NCI-H1417 (cell line): Measurements from ENCODE around the gene ALS2.
"Not testable (repeated sequence)": the region's sequence is repeated elsewhere in the genome, so short reads cannot be mapped to it uniquely, and the experiment has no call there.

Source experiments
- DNase-seq, 3 experiments: peaks; one replicate each; lab custom pipeline; 2025; lab: John Stamatoyannopoulos, UW

ALS2 gene

DNA sequence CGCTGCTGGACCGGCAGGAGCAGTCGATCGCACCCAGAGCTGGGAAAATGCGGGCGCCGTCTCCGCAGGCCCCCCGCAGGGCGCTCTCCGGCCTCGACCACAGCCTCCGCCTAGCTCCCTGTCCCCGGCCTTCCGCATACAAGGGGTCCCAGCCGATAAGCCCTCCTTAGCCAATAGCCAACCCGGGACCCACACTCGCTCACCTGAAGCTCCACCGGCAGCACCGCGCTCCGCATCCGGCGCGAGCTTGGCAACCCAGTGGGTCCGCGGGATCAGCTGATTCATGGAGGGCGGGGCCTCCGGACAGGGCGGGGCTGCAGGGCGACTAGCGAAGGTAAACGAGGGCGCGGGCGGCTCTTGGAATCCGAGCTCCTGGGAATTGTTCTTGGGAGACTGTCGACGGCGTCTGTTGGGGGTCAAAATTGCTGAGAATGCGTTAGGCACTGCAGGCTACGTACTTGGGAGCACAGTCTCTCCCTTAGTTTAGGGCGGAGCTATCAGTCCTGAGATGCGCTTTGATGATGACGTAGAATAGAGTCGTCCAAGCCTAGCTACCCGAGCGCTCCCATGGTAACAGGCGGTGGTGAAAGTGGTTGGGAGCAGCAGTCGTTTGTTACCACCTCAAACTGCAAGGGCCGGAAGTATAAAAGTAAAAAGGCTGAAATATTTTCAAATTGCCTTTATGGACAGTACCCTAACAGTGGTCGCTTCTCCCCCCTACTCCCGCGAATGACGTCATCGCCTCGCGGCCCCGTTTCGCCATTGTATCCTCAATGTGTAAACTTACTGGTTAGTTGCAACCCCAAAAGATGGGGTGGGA is at the start of gene ALS2:
Gene ALS2, minus strand, starts transcription at position 260 of the 820 bp plus-strand sequence. CDS start 12,048 bp downstream, outside the sequence.
- DNase-seq = peak; percentile 95 to 100 (median 99)

DNA sequence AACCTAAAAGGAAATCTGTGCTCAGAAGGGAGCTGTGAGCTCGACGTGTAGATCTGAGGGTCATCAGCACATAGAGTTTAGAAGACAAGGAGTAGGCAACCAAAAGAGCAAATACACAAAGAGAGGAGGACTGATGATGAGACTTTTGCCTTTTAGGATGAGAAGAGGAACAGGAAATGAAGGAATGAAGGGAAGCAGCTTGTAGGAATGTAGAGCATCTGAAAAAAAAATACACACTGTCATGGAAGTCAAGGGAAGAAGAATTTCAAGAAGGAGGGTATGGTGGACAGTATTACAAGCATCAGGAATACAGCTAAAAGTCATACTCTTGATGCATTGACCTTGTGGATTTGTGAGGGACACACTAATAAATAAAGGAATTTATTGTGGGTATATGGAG is 47.5 kb upstream of the ALS2 start:
- DNase-seq = no peak

DNA sequence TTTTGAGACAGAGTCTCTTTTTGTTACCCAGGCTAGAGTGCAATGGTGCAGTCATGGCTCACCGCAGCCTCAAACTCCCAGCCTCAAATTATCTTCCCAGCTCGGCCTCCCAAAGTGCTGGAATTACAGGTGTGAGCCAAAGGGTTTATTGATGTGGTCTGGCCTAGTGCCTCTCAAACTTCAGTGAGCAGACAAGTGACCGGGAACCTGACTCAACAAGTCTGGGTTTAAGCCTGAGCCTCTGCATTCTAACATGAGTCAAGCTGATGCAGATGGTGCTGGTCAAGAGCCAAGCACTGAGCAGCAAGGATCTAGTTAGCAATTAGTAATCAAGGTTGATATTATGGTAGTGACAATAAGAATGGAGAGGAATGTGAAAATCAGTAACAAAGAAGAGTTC is 46.9 kb upstream of the ALS2 start:
- no peak for DNase-seq

DNA sequence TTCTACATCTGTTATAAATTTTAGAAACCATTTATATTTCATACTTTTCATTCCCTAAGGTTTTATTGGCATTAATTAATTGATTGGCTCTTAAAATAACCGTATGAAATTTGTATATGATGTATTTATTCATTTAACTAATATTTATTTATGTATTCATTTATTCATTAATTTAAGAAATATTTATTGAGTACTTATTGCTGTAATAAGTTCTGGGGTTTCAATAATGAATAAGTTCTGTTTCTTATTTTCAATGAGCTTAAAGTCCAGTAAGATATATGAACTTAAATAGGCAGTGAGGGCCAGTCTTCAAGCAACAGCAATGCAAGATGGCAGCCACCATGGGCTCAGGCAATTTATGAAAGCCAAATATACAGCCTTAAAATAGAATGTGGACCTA is 43.5 kb upstream of the ALS2 start:
- DNase-seq = no peak

DNA sequence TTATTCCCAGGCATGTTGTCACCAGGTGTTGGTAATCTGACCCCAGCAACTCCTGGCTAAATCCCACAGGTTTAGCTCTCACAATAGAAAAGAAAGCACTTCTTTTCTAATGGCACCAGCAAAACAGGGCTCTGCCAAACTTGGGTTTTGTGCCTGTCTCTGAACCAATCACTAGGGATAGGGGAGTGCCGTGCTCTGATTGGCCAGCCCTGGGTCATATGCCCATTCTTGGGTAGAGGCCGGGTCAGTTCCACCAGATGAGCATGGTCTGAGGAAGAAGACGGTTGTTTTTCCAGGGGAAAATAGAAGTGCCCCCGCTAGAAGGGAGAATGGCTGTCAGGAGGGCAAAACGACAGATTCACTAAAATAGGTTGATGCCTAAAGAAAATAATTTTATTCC is 40.3 kb upstream of the ALS2 start:
- peak in 1 of 3 experiments; percentile 23 for DNase-seq

DNA sequence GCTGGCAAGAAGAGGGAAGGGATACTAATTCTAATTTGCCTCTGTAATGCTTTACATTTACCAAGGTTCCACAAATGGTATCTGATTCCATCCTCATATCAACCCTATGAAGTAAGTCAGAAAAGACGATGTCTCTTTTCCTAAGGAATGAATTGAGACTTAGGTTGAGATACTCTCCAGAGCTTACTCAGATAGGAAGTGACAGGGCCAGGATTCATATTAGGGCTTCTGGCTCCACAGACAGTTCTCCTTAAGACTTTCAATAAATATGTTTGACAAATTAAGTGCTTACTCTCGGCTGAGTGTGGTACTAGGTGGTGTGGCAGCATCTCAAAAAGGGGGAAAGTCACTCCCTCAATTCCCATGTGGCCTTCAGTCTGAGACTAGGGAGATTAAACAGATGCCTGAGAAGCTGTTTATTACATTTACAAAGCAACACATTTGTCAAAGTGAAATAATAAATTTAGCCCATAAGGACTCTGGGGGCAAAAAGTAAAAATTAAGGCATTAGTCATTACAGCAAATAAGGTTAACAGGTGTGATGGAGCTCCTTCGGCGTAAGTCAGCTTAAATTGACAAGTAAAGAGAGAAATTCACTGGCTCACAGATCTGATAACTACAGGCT is 39.8 kb upstream of the ALS2 start:
- no peak for DNase-seq

DNA sequence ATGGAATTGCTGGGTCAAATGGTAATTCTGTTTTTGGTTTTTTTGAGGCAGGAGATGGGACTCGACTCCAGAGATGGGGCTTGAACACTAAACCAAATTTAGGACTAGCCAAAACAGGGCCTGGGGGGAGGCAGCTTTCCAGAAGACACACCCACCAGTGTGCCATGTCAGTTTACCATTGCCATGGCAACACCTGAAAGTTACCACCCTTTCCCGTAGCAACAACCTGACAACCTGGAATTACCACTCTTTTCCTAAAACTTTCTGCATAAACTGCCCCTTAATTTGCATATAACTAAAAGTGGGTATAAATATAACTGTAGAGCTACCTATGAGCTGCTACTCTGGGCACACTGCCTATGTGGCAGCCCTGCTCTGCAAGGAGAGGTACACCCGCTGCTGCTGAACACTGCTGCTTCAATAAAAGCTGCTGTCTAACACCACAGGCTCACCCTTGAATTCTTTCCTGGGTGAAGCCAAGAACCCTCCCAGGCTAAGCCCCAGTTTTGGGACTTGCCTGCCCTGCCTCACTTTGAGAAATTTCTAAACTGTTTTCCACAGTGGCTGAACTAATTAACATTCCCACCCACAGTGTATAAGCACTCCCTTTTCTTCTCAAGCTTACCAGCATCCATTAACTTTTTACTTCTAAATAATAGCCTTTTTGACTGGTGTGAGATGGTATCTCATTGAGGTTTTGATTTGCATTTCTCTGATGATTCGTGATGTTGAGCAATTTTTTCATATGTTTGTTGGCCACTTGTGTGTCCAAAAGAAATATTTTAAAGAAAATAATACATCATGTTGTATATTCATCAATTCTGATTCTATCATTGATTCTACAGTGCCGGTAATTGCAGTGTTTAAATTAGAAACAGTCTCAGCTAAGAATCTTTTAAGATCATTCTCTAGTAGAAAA is 36.2 kb upstream of the ALS2 start:
- DNase-seq = no peak

DNA sequence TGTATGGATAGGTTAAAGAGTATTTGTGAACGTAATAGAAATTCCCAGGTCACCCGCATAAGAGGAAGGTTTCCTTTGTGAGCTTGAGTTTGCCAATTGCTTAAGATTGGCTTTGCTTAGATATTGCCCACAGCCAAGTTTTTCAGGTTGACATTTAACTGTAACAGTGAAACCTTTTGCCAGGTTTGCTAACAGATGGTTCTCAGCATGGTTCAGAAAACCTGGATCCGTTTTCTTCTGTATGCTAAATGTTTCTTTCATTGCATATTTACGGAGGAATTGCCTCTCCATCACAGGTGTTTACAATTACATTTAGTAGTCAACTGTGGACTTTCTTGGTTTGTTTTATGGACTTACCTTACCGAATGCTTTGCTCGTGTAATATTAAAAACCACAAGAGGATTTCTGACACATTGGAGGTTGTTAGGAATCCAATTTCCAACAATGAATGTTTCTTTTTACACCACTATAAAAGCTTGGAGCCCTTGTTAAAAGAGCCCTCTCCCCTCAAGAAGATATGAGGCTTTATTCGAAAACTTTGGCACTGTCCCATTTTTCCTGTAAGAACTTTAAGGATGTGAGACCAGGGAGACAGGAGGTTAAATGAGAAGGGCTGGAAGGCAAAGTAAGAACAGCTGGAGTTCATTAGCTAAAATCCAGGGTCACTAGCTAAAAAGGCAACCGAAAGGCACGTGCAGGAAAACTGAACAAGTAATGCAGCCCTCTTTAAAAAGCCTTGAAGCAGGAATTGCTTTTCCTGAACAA is 33.4 kb upstream of the ALS2 start:
- DNase-seq = no peak

DNA sequence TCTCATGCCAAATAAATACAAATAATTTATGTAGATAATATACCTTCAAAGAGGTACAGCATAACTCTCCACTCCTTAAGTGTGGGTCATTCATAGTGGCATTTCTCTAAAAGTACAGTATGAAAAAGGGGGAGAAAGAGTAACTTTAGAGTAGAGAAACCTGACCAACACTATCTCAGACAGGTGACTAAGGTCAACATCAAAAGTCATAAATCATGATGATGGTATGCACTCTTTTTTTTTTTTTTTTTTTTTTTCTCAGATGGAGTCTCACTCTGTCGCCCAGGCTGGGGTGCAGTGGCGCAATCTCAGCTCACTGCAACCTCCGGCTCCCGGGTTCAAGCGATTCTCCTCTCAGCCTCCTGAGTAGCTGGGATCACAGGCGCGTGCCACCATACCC is 29.9 kb upstream of the ALS2 start:
- DNase-seq = not testable (repeated sequence)

DNA sequence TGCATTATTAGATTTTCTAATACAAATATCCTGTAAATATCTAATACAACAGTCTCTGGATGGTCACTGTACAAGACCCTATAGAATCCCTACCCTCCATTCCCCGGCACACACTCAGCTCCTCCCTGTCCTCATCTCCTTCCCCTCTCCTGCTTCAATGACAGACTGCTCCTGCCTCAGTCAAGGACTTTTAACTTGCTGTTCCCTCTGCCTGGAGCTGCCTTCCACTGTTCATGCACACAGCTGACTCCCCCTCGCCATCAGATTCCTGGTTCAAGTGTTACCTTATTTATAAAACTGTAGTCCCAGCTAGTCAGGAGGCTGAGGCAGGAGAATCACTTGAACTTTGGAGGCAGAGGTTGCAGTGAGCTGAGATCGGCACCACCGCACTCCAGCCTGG is 28.9 kb upstream of the ALS2 start:
- no peak for DNase-seq

DNA sequence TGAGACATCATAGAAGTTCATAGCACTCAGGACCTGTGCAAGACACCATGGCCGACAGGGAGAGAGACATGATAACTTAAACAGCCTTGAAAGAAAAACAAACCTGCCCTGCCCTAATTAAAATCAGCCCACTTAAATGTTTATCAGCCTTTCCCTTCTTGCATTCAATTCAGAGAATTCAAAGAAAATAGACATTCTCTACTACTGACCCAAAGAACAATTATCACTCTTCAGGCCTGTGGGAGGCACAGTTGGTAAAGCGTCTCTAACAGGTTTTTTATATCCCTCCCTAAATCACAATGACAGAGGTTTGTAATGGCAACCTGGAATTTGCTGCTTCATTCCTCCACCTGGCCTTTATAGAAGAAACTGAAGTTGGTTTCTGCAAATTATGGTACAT is 27.3 kb upstream of the ALS2 start:
- no peak for DNase-seq

DNA sequence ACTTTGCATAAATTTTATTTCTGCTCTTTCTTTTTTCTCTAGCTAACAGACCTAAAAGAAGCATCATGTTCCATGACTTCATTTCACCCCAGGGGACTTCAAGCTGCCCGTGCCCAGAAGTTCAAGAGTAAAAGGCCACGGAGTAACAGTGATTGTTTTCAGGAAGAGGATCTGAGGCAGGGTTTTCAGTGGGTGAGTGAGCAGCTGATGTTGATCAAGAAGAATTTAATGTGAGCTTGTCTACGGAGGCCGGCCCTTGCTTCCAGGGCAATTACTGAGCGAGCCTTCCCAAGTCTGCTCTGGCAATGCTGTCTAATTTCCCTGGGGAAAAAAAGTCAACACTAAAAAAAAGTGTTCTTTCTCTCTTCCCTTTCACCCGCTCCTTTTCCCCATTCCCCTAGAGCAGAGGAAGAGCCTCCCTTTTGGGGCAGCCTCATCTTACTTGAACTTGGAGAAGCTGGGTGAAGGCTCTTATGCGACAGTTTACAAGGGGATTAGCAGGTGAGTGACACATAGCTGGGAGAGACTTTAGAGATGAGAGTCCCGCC is 26.8 kb upstream of the ALS2 start:
- DNase-seq = peak in 2 of 3 experiments; percentile 0 to 25

DNA sequence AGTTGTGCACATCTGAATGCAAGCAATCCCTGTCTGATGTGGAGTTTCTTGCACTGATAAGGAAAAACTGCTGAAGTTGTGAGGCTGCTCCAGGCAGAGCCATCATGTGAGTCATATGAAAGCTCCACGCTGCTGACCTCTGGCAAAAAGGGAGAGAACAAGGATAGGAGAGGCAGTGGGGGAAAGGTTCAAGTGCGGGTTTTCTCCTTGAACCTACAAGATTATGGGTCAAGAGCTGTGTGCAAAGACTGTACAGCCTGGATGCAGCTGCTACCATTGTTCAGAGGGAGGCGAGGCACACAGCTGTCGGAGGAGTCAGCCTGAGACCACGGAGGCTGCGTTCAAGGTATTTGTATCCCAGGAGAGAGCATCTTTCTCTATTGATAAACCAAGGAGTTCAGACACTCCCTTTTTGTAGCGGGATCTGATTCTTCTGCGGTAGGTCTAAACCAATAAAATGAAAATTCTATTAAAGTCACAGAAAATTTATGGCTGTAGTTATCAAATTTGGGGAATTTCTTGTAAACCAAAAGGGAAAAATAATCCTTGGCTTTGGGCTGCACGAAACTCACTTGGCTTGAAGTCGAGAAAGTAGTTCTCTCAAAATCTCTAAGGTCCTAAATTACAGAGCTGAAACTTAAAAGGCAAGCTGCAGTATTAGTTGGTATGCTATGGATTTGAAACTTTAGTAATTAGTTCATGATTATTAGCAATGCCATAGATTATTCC is 25.9 kb upstream of the ALS2 start, which contains the start of gene CDK15:
Gene CDK15, plus strand, starts transcription at position 96 of the 729 bp plus-strand sequence. Its CDS starts 128 bp downstream, at position 224.
- DNase-seq = peak in 1 of 3 experiments; percentile 7

DNA sequence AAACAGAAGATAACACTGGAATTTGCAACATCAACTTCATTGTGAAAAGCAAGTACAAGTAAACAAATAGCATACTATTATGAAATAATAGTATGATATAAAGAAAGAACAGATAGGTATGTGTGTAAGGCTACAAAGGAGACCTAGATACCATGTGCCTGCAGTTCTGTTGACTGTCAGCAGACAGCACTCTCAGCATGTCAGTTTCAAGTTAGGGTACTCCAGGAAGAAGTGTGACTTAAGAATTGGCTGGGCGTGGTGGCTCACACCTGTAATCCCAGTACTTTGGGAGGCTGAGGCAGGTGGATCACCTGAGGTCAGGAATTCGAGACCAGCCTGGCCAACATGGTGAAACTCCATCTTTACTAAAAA is 18.2 kb upstream of the ALS2 start:
- DNase-seq = peak in 1 of 3 experiments; percentile 5

DNA sequence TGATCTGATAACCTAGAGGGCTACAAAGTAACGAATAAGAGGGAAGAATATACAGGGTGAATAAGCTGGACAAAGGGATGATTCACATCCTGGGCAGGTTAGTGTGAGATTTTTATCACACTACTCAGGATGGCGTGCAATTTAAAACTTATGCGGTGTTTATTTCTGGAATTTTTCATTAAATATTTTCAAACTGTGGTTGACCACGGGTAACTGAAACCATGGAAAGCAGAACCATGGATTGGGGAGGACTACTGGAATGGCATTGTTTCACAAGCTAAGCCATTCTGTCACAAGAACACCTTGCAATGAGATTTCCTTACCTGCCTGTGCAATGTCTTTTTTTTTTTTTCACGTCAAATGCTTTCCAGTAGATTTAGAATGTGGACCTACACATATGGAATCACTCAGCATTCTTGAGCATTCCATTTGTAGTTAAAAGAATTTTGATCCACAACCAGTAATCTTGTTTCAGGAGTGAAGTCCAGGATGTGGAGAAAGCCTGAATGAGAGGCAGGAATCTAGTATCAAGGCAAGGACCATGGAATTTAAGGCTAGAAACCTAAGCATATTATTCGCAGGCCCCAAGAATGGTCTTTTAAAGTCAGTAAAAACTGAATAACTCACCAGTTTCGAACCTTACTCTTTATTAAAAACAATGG is 17.6 kb upstream of the ALS2 start:
- DNase-seq = no peak

DNA sequence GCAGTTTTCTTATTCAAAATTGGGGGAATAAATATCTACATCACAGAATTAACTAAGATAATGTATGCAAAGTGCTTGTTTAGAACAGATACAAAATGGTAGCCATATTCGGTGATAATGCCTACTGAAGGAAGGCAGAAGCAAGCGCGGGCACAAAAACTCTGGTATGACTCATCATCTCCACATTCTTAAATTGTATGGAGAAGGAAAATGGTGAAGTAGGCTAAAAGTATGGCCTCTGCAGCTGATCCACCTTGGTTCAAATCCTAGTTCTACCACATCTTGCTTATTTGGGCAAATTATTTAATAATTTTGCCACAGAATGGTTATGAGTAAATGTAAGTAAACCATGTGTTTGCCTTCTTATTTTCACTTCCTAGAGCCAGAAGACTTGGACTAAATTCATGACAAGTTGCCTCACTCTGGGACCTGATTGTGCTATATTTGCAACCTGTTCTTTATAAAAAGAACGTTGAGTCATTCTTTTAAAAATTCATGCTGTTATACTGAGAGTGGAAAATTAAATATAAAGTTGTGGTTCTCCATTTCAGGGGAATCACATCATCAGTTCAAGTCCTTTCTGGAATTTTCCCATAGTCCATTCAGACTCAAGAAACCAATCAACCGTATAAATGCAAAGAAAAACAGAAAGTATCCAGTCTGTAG is 16.6 kb upstream of the ALS2 start:
- DNase-seq = no peak

DNA sequence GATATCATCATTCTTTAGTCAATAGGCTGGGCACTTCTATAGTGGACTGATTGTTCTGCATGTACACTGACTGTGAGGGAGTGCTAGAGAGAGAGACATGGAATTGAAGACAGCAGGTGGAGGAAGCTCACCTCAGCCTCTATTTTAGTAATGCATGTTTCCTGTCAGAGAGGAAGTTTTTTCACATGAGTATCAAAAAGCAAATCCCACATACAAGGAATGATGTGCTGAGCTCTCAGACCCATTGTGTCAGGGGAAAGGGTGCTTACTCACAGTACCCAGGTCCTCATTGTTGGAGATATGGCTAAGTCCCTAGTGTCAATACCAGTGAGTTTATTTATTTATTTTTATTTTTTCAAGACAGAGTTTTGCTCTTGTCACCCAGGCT is 15.7 kb upstream of the ALS2 start:
- no peak for DNase-seq

DNA sequence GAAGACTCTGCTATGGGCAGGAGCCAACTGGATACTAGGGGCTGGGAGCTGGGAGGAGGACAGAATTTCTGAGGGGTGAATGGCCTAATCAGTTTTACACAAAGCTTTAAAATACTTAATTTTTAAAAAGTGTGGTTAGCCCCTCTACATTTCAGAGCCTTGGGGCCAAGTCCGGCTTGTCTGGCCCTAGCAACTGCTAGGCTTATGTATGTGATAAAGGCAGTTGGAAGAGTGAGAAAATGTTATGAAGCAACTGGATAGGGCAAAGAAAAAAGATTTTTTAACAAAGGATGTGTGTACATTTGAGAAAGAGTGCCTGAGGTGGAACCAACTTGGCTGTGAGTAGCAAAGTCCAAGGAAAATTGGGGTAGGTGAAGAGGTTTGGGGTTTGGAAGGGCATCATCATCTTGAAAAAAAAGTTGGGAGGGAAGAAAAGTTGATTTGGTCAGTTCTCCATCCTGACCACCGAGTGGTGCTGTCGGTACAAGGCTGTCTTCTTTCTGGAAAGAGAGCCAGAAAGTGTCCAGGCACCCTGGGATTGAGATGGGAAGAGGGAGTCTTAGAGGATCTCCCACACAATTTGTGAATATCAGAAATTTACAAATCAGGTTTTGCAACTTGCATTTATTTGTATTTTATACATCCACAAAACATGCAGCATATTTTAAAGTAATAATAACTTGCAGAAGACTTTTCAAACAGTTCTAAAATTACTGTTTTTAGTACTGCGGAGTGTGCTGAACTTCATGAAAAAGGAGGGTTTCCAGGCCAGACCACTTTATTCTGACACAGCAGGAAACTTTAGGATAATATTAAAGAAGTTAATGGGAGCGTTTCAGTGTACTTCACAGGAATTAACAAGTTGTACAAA is 15.1 kb upstream of the ALS2 start:
- peak; percentile 2 to 58 (median 6) for DNase-seq

DNA sequence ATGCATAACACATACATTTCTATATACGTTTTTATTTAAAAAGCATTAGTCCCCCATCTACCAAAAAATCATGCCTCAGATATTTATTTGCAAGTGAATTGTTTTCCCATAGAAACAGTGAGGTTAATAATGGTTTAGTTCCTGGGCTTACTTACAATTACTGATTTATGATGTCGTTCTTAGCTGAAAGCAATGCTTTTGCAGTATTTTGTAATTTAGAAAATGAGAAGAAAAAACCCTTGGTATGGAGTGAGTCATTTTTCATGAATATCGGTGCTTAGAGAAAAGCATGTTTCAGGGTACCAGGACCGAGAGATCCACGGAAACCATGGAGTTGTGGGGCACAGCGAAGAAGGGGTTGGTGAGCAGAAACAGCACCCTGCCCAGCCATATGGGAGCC is 13.6 kb upstream of the ALS2 start:
- DNase-seq = no peak
